AG08396 (cell line): ENCODE measurements around the gene TBL1X.
A peak's percentile ranks its signal among the peaks of the same experiment; 100 is the strongest.
"Not testable (repeated sequence)": the region's sequence is repeated elsewhere in the genome, so short reads cannot be mapped to it uniquely, and the experiment has no call there.

Experiments used
- DNase-seq: peaks from one replicate; pipeline ENCODE4 v3.0.0; 2012; ENCODE audit warnings: low spot score, mixed read lengths

TBL1X gene

DNA sequence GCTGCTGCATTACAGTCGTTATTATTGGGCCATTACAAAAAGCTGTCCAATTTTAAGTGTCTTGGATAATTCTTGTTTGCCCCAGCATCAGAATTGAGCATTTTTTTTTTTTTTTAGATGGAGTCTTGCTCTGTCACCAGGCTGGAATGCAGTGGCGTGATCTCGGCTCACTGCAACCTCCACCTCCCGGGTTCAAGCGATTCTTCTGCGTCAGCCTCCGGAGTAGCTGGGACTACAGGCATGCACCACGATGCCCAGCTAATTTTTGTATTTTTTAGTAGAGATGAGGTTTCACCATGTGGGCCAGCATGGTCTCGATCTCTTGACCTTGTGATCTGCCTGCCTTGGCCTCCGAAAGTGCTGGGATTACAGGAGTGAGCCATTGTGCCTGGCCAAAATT lies 71.3 kb downstream of the TBL1X start:
- not testable (repeated sequence) for DNase-seq

DNA sequence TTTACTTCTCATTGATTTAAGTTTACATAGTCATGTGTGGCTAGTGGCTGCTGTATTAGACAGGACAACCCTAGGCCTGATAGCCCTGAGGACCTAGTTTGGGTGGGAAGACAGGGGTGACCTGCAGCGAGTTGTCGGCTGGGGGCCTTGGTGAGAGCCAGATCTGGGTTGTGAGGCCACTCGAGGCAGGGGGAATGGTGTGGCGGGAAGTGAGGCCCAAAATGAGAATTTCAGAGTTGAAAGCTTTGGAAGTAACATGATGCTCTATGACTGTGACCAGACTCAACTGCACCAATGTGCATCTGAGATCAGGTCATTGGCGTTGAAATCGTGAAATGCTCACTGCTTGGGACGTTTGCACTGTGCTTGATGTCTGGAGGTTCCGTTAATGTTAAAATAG lies 72.9 kb downstream of the TBL1X start:
- no peak for DNase-seq

DNA sequence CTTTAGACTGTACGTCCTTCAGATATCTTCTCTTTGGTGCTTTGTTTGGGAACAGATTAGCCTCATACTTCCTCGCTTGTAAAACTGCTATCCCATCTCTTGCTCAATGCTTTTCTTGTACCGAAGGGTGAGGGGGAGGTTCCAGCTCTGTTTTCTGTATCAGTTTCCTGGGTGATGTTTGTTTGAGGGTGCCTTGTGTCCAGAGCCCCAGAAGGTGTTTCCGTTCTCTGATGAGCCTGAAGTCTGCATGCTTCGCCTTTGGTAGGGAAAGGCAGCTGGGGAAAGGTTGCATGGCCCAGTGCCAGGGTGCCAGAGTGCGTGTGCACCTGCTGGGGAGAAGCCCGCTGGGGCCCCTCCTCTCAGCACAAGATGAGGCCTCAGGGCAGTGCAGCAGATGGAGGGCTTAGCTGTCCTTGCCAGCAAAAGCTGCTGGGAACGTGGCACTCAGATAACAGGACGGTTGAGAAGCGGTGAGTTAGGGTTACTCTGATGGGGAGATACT lies 73.7 kb downstream of the TBL1X start:
- DNase-seq: no peak

DNA sequence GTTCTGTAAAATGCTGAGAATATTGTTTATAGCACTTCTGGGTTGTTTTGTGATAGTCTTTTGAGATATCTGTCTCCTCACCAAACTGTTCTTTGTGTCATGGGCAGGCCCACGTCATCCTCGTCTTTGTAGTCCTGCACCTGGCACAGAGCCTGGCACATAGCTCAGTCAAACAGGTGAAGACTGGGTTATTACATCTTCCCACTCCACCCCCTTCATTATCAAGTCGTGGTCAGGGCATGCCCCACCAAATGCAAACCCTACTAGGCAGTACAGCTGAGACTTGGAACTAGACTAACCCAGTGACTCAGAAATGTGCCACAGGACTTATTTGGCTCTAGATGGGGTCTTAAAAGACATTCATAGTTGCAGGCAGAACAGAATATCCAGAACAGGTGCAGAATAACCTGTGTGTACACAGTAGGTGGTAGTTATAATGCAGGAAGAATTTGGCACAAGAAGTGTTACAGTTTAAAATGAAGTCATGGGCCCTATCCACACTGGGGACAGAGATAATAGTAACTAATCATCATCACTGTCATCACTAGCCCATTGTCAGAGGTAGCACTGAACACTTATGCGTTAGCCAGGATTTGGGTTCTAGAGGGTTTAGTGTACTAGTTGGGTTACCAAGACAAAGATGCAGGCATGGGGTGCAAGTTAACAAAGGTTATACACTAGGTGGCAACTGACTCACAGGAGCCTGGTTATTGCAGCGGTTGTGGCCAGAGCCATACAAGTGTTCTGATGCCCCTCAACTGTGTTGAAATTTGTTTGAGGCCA lies 74.9 kb downstream of the TBL1X start:
- DNase-seq: no peak

DNA sequence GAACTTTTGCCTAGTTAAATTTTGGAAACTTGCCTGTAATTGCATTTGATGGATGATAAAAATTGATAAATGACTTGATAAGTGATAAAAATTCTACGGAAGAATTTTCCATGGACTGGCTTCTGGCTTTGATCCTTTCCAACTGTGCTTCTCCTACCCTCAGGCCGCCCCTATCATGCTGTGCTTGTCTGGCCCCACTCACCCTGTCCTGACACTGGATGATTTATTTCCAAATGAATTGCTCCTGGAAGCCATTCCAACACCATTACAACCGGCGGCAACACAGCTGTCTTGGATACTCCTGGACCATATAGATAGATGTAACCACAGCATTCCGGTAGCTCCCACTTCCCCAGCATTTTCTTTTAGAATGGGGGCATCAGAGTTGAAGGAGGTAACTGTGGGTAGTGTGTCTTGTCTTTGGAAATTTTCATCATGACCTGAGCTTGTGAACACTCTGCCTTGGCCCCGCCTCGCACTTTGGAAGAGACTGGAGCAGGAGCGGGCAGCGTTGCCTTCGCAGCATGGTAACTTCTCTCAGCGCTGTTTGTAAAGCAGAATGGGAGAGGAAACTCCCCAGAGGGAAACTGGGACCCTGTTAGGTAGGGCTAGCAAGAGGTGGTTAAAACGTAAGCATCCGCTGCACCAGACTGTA lies 77.4 kb downstream of the TBL1X start:
- no peak for DNase-seq

DNA sequence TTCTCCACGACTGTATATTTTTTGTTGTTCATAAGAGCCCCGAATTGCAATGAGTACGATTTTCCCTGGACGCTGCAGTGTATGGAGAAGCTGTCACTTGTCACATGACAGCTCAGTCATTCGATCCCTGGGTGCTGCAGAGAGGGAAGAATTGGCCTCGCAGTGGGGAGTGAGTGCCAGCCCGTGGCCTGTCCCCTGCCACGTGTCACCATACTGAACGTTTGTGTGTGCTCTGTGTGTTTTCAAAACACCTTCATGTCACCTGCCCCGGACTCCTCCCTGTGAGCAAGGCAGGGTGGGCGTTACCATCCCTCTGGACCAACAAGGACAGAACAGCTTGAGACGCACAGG lies 77.9 kb downstream of the TBL1X start:
- DNase-seq: no peak

DNA sequence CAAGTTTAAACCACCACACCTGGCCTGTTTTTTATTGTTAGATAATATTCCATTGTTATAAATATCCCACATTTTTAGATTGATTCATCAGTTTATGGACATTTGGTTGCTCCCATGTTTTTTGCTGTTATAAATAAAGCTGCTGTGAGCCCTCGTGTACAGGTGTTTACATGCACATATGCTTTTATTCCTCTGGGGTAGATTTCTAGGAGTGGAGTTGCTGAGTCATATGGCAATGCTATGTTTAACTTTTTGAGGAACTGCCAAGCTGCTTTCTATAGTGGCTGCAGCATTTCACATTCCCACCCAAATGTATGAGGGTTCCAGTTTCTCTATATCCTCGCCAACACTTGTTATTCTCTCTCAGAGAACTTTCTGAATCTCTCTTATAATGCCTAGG lies 90.5 kb downstream of the TBL1X start:
- DNase-seq: no peak

DNA sequence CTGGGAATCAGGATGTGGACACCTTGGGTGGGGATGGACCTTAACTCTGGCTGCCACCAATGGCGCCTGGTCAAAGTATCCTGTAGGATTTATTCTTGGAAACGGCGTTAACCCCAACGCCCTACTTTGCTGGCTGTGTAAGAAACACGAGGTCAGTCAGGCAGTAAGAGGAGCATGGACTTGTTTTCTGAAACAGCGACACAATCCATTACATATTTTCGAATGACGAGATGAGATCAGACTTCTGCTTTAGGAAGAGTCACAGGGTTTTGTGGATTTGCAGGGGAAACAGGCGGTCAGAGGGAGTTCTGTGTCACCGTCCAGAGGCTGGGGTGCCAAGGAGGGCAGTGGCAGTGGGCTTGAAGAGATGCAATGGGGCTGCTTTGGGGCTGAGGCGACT lies 92.2 kb downstream of the TBL1X start:
- DNase-seq: no peak

DNA sequence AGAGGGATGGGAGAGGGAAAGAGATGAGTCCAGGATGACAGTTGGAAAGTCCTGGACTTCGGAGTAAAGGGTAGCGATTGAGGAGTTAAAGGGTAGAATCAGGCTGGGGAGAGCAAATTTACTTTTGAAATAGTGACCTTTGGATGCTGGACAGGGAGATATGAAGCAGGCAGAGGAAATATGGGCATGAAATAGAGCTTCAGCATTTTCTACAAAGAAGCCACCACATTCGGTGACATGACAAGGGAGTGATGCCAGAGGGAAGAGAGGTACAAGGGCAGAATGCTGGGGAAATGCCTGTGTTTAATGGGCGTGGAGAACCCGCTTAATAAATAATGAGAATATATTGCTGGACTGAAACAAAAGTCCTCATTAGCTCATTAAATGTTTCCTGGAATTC lies 92.7 kb downstream of the TBL1X start:
- DNase-seq: no peak

DNA sequence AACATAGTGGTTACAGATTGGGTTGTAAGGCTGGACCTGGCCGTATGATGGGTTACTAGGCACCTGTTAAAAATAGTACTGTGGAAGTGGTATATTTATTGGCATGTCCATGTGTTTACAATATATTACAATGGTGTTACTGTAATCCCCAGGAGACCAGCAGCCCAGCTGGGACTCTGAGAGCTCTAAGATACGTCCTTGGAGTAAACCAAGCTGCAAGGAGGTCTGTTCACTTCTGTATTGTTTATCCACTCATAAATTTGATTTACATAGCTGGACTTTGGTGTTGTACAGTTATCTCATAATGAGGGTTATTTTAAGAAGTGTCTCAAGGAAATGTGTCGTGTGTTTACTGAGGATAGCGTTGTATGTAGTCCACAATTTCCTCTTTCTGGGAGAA lies 93.8 kb downstream of the TBL1X start:
- DNase-seq: no peak

DNA sequence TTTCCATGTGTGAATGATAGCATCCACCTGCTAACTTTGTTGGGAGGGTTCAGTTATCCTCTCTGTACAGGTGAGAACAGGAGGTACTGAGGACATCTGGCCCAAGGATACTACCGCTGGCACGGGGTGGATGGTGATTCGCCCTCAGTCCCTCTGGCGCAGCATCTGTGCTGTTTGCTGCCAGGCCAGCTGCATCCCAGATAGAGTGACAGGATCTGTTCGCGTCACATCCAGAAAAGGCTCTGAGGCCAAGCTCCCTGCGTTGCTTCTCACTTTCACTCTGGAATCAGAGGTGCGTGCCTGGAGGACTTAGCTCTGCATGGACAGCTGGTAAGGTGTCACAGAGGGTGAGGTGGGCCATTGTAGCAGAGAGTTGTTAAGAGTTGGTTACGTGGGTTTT lies 95.4 kb downstream of the TBL1X start:
- DNase-seq: no peak

DNA sequence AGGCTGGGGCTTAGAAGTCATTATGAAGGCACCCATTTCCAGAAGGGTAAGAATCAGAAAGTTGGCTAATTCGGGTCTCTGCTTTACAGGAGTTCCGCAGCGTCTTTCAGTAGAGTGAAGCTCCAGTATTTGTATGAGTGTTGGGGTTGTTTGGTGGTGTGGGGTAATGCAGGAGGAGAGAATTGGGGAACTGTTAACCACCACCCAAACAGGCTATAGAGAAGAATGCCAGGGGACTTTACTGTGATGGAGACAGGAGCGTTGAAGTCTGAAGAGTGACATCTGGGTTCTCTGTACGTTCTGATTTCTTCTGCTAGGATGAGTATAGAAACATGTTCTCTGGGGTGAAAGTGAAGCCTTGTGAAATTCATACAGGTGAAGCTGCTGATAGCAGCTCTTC lies 96.3 kb downstream of the TBL1X start:
- DNase-seq: no peak

DNA sequence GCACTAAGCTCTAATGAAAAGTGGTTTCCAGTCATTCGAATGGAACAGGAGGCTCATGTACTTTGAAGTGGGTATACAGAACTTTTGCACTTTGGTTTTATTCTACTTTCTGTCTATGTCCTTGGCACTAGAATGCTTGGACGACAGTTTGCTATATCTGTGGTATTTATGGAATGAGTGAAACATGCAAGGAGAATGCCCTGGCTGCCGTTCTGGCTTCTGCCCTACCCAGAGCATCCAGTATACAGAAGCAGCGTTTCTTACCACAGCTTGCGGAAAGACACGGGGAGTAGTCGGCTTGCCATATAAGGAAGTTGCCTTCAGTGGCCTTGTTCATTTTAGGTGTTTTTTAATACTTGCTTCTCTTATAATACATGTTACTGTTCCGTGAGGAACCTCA lies 98.0 kb downstream of the TBL1X start:
- peak; percentile 64 for DNase-seq

DNA sequence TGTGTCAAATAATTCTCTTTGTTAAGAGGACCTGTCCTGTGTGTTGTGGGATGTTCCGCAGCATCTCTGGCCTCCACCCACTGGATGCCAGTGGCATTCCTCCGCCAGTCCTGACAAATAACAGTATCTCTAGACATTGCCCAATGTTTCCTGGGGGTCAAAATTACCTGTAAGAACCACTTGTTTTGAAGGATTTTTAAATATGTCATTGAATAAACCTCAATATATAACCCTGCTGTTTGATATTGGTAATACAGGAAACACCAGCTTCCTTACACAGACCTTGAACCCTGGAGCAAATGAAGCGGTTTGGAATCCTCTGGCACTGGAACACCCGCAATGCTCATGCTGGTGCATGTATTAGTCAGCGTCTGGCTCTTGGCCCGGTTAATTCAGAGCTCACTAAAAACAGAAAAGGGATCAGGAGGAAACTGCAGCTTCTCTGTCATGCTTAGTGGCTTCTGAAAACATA lies 101.3 kb downstream of the TBL1X start:
- peak; percentile 61 for DNase-seq

DNA sequence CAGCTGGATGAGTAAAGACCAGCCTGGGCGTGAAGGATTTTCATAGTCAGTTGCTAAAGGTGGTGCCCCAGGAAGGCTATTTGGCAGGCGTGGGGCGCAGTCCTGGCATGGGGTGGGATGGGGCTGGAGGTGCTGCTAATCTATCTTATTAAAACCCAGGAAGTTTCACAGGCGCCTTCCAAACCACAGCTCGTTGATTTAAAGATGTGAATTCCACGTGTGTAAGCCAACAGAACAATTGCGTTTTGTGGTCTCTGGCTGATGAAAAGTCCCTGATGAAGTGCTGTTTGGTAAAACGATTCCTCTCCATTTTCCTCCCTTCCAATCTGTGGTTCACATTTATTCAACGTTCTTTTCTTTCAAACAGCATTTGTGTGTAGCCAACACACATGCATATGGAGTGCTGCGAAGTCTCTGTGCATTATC lies 105.0 kb downstream of the TBL1X start:
- no peak for DNase-seq

DNA sequence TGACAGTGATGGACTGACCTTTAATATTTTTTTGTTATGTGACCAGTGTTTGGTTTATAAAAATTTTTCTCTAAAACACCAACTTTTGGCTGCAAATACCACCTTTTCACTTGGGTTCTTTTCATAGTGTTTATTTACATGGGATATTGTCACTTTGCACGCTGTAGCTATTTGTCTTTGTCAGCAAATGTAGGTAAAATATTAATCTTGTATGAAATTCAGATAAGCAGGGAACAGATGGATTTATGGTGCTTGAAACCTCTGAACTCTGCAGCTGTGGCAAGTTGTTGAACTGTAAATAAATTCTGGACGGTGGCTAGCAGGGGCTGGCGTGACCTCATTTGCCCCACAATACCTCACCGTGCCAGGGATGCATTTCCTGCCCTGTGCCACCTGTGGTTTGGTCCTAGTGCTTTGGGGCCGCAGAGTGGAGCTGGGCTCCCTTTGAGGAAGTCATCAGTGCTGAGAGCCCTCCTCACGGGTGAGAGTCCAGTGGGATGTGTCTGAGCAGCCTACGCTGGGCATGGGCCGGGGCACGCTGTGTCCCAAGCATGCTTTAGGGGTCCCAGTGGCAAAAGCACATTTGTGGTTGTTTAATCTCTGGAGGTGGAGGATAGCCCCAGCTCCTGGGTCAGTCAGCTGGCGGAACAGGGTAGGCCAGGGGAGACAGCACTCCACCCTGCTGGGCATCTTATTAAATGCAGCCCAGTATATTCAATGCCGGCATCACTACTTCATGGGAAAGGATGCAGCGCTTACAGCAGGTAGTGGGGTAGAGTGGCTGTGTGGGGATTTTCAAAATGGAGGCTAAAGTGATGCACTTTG lies 108.6 kb downstream of the TBL1X start:
- DNase-seq: no peak

DNA sequence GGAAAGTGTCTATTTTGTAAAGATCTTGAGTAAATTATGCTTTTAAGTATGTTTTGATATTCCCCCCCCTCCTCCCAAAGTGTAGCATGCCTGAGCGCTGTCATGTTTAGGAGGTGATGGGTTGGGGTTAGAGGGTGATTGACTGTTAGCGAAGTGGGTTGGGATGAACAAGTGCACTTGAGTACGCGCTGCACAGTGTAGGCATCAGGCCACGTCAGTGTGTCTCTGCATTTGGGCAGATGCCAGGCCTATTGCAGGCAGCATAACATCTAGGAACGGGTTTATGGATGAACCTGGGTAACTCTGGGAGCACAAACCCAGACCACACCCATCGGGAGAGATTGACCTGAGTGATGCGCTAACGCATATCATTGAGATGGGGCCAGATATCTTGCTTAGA lies 111.2 kb downstream of the TBL1X start:
- no peak for DNase-seq

DNA sequence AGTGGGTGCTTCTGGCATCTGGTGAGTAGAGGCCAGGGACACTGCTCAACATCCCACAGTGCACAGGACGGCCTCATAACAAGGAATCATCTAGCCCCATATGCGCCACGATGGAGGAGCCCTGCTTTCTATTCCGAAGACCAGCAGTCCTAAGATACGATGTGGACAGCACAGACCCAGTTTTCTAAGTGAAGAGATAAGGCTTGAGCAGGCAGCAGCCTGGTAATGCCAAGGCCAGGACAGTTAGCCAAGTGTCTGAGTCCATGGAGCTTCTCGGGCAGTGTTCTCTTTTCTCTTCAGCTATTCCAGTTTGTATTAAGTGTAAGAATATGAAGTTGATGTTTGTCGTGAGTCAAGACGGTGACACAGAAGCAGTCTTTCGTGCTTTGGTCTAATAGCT lies 112.7 kb downstream of the TBL1X start:
- no peak for DNase-seq

DNA sequence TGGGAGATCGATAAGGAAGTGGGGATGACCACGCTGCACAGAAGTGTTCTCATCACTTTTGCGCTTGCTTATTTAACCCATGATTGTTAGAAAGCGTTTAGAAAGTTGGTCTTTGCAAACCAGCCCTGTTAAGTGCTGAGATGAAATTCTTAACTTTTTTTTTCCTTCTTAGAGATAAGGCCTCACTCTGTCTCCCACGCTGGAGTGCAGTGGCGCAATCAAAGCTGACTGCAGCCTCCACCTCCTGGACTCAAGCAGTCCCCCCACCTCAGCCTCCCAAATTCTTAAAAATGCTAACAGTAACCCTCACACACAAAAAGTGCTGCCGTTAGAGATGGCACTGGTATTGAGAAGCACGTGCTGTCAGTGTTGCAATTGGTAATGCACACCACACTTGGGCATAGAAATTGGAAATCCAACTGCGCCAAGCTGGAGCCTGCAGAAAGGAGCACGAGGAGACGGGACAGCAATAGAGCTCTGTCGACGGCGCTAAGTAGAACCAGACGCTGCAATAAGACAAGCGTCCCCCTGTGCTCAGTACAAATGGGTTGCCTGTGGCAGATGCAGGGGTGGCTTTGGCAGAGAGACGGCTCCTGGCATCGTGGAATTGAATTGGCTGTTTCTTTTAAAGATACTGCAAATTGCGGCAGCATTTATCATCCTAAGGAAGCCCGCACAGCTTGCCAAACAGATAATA lies 113.4 kb downstream of the TBL1X start:
- no peak for DNase-seq

DNA sequence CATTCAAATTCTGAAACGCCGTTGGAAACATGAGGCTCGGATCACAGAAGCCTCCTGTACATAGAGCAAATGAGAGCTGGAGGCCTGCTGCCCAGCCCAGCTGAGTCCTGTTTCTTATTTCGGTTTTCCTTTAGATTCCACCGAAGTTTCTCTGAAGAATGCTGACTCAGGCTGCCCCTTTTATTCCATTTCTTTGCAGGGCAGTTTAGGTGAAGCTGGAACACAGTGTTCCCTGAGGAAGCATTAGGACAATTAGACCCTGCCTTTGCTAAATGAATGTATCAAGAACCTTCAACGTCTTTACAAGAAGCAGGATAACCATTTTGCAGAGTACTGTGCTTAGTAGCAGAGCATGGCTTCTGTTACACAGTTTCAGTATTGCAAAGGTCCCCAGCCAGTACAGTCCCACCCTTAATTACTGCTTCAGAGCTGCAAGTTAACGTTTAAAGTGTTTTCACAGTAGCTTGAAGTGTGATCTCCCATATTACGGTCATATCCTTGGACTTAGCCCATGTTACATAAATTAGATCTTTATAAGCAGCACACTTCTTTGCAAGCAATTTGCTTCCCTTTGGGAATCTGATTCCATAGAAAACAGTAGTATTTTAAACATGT lies 117.0 kb downstream of the TBL1X start:
- DNase-seq: no peak

DNA sequence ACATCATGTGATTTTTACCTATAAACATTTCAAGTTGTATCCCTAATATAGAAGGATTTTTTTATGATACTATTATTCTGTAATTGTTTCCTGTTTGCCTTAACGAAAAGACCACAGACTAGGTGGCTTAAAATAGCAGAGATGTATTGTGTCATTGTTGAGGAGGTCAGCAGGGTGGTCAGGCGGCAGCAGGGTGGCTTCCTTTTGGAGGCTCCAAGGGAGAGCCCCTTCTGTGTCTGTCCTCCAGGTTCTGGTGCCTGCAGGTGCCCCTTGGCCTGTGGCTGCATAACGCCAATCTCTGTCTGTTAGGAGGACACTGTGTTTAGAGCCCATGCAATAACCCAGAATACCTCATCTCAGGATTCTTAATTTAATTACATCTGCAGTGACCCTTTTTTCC lies 118.1 kb downstream of the TBL1X start:
- no peak for DNase-seq

DNA sequence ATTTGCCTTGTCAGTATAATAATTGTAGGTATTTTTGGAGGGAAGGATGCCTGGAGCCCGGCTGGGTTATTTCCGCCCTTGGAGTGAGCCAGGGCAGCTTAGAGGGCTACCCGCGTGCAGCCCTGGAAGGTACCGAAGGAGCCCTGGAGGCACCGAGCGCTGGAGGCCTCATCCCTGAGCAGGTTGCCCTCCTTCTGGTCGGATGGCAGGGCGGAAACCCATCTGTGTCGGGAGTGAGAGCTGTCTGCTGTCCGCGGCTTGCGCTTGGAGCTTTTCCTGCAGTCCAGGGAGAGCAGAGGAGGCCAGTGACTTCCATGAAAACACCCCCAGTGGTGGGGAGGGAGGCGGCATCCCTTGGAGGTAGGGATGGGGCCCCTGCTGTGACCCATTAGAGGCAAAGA lies 122.1 kb downstream of the TBL1X start:
- DNase-seq: no peak
